Hematopoietic multipotent progenitor cell treated with erythropoietin and hydrocortisone succinate and interleukin-3 and kit ligand, for 8 days (in vitro differentiated cells): ENCODE results near the gene AMBRA1.

Experiments used
- DNase-seq: peaks from one replicate; pipeline ENCODE4 v3.0.0-alpha.2; 2015

AMBRA1 gene

DNA sequence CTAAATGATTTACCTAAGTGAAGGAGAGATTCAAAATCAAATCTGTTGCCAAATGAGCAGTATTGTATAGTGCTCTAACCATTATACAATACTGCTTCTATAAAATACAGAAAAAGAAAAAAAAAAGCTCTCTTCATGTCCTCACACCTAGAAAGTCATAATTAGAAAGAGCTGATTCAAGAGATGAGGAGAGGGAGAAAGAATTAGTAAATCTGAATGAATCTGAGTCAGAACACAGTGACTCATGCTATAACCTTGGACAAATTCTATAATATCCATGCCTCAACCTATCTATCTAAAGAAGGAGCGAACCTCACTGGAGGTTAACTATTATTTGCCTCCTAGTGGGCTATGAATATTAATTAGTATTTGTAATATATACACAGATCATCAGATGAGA, 29.4 kb downstream of the AMBRA1 start:
- DNase-seq = no peak

DNA sequence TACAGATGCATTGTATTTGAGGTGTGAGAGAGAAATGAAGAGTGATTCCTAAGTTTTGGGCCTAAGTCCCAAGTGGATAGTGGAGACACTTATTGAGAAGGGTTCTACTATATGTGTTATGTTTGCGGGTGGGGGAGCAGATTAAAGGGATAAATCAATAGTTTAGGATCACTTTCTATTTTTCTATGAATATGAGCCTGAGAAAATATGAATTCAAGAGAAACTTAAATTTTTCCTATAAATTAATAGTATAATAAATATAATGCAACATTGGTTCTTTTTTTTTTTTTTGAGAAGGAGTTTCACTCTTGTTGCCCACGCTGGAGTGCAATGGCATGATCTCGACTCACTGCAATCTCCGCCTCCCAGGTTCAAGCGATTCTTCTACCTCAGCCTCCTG, 31.3 kb downstream of the AMBRA1 start:
- no peak for DNase-seq

DNA sequence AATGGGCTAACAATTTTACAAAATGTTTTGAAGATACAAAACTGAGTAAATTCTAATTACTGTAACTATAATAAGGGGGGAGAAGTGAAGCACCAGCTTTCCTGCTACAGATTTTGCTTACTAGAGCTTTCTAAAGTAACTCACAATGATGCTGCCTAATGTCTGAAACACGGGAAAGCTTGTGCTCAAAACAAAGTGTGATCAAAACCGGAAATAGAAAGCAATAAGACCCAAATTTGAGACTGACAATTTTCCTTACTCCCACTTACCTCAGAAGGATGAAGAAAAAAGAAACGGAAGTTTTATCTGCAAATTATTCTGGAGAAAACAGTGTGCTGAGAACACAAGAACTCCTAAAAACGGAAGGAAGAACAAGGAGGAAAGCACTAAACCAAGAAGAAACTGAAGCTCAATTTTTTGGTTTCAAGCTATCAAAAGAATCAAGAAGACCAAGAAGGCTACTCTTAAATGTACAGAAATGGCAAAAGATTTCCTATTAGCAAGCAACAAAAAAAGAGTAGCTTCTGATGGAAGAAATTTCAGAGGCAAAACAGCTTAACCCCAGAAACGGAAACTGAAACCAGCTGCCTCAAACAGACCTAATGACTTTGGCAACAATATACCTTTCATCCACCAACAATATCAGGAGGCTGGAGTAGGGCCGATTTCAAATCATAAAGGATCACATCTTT, 33.4 kb downstream of the AMBRA1 start:
- DNase-seq = peak; percentile 41

DNA sequence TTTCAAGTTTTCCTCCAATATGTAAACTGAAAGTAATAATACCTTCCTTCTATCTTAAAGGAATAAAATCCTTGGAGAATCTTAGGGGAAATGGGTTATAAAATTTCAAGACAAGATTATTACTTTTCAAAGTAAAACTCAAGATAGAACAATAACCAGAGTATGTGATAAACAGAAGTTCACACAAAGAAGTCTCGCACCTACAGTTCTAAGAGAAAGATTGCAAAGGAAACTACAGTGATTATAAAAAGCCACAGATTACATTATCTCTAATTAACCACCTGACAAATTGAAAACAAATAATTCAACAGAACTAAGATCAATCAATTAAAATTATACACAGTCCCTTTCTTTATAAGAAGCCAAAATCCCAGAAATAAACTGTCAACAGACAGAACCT, 34.0 kb downstream of the AMBRA1 start:
- no peak for DNase-seq

DNA sequence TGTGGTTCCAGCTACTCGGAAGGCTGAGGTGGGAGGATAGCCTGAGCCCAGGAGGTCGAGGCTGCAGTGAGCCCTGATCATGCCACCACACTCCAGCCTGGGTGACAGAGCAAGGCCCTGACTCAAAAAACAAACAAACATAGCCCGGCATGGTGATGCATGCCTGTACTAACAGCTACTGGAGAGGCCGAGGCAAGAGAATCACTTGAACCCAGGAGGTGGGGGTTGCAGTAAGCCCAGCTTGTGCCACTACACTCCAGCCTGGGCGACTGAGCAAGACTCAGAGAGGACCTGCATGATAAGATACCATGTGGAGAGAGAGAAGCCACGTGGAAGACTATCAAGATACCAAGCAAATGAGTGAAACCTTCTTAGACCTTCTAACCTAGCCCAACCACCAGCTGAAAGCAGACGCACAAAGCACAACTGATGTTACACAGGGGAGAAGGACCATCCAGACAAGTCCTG, 36.1 kb downstream of the AMBRA1 start:
- peak; percentile 91 for DNase-seq

DNA sequence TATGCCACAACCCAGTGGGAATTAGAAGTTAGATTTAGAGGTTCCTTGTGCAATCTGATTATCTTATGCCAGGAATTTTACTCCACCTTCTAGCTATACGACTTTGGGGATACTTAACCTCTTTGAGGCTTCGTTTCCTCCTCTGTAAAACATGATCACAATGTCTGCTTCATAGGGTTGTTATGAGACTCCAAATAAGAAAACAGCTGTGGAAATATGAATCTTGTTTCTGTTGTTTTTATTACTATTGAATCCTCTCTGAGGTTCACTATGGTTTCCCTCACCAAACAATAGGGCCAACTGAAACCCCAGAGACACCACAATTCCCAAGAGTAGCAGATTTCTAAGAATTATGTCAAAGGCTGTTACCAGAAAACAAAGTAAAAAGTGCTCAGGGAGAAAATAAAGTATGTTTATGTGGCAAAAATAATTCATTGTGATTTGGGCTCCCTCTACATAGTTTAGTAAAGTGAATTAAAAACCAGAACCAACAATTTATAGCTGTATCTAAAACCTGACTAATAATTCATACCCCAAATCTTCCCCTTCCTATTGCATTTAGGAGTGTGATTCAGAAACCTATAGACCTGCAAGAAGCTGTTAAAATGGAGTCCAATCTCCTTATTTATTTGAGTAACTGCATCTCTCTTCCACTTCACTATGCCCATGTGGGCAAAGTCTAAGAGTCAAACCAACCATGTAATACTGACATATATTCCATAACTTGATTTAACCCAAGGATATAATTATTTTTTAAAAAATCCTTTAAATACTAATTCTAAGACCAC, 38.4 kb downstream of the AMBRA1 start:
- DNase-seq = no peak

DNA sequence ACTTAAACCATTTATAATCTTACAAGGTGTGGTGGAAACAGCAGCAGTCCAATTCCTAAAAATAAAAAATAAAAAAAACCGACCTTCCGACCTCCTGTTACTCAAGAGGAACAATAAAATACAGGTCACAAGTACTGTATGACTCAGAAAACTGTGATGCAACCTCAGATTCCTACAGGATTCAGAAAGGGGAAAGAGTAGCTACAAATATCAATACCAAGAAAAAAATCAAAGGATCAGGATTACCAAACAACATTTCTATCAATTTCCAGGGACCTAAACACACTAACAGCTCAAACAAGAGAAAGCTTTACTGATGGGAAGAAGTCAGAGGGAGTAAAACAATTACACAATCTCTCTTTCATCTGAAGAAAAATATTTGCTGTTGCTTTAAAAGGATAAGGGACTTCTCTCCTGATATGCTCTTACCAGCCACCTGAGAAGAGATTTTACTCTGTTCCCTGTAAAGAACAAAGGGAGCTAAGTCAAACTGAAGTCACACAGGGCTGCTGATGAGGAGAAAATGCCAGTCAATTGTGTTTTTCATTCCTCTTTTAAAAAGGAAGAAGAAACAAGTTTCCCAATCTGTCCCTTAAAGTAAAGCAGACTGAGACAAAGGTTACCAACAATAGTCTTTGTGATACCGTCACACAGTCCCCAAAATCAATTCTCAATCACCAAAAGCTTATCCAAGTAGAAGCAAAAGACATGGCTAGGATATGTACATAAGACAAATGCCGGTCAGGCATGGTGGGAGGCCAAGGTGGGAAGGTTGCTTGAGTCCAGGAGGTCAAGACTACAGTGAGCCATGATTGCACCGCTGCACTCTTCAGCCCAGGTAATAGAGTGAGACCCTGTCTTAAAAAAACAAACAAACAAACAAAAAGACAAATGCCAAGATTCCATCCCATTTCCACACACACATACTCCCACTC, 39.3 kb downstream of the AMBRA1 start:
- no peak for DNase-seq

DNA sequence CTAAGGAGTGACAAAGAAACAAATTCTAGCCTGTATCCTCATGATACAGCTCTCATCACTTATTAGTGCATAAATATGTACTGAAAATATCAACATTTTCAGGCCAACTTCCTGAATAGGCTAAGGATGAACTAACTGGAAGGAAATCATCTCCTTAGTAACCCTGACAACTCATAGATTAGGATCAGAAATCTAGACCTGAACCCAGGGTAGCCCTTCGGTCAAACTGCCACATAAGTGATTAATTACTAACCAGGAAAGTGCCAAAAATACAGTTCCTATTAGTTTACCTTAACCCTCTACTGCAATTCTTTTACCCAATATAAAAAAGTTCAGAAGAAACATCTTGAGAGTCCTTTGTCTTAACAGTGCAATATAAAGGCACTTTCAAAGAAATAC, 40.0 kb downstream of the AMBRA1 start:
- no peak for DNase-seq

DNA sequence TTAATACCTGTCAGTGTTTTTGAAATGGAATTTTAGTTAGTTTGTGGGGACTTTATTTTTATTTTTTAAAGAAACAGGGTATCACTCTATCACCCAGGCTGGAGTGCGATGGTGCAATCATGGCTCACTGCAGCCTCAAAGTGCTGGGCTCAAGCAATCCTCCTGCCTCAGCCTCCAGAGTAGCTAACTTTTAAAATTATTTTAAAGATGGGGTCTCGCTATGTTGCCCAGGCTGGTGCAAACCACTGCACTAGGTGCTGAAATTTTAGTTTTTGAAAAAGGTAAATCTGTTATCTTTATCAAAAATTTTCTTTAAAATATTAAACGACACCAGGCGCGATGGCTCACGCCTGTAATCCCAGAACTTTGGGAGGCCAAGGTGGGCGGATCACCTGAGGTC, 42.6 kb downstream of the AMBRA1 start:
- no peak for DNase-seq

DNA sequence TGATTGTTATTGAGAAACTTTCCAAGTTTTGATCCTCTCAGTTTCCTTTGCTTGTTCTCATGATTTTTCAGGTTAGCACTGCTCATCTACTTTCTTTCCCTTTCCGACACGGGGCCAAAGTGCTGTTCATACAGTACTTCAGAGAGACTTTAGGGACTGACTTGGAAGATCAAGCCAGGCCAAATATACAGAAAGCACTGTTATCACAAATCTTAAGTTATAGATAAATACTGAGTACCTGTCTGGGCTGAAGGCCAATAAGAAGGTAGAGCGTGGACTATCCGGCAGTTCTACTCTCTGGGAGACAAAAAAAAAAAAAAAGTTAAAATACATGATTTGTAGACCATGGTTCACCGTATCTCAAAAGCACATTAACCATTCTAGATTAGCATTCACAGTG, 46.2 kb downstream of the AMBRA1 start:
- DNase-seq = no peak

DNA sequence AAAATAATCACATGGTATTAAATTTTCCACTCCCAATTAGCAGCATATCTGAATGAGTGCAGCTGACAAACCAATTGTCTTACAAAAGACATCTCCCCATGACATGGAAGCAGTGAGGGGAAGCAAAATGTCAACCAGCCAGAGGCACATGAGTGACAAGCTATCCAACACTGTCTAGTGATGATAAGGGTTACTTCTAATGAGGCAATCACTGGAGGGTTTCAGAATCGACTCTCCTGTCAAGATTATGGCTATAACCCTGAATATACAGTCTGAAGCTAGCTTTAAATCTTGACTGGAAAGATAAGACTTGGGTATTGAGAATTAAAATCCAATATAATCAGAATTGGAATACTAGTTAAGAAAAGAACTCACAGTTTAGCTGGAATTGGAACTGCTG, 50.3 kb downstream of the AMBRA1 start:
- DNase-seq = peak; percentile 30

DNA sequence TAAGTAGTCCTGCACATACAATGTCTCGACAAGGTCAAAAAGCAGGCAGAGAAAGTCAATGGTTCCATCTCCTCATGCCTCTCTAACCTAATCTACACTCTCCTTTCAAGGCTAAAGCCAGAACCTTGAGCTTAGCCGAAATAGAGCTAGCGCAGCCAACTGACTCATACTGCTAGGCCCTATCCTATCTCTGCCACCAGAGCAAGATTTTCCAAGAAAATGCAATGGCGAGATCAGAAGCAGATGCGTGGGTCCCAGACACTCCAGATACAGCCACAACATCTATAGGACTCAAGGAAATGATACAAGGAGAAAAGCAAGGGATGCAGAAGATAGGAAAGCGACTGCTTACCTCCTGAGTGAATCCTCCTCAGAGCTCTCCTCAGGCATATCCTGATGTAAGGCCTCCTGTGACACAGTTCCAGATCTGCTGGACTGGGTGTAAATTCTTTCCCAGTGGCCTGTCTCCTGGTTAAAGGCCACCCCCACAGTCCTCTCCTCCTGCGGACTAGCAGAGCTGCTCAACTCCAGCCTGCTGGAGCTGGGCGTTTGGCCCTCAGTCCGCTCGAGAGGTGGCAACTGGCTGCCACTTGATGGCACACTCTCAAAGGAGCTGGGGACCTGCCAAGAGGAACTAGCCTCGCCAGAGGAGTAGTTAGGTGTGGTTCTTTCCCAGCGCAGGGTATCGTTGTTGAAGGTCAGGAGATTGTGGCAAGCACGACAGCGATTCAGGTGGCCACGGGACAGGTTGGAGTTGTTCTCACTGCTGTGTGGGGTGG, 52.0 kb downstream of the AMBRA1 start:
- peak; percentile 84 for DNase-seq

DNA sequence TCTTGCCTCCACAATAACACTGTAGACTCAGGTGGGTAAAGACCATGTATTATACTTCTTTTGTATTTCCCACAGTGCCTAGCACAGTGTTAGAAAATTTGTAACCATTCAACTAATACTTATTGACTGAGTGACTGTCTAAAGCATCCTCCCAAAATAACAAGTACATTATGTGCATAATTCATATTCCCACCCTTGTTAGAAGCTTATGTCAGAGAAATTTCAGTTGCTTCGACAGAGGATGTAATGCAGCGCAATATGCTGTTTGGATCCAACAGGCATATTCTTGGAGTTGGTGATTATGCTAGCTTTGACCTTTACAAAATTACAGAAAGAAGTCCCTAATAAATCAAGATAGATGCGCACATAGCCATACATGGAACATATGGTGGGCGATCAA, 53.0 kb downstream of the AMBRA1 start:
- DNase-seq = no peak

DNA sequence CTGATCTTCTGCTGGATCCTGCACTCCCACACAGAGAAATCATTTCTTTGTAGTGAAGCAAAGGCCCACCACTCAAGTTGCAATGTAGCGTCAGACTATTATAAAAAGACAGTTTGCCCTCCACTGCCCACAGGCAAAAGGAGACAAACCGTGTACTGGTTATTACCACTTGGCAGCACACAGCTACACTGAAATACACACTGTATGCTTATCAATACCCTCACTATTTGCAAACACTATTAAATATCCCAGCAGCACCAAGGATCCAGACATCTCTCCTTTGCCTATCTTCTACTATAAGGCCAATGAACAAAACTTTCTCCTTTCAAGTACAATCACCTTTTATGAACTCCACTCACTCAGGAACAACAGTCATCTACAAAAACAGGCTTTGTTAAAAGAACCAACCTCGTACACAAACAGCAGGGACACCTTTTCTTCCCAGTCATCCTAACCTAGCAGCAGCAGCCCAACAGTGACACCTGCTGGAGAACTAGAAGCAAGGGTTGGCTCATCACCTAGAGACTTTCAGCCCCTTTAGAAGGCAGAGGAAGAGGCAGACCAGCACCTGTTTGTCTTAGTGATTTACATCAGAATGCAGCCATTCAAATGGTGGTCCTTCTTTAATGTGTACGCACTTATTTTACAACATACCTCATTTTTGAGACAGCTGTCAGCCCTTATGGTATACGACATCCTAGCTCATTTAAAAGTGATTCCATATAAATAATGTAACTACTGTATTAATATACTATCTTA, 56.1 kb downstream of the AMBRA1 start:
- peak; percentile 91 for DNase-seq

DNA sequence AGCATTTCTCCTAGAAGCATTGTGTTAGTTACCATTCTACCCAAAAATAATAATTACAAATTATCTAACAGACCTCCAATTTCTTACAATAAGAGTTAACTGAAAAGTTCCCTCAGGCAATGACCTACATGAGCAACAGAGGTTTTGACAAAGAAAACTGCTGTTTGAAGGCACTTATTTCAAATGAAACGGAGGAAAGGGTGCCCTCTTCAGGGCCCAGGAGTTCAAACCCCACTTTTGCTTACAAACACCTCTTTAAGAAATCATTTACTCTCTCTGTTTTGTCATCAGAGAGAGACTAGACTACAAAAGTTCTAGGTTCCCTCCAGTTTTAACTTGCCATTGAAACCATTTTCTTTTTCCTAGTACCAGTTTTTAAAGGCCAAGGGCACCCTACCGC, 56.7 kb downstream of the AMBRA1 start:
- peak; percentile 44 for DNase-seq

DNA sequence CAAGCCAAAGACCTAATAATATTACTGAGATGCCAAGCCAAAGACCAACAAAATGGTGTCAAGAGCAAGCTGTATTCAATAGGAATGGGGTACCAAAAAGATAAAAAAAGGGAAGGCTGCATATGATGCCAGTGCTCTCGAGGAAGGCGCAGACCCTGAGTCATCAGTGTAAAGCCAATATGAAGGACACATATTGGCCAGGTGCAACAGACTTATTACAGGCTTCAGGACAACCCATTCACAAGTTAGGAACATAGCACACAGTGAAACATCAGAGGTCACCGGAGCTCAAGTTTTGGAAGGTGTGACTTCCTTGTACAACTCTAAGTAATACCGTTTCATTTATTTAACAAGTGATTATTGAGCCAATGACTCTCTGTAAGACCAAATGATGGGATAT, 58.1 kb downstream of the AMBRA1 start:
- DNase-seq = no peak

DNA sequence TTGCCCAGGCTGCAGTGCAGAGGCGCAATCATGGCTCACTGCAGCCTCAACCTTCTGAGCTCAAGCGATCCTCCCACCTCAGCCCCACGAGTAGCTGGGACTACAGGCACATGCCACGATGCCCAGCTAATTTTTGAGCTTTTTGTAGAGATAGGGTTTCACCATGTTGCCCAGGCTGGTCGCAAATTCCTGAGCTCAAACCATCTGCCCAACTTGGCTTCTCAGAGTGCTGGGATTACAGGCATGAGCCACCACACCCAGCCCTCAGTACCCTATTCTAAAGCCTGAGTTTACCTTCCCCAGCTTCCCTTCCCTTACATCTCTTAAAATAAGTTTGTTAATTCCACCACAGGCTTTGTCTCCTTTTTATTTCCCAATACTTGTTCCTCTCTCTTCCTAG, 59.1 kb downstream of the AMBRA1 start:
- DNase-seq = no peak

DNA sequence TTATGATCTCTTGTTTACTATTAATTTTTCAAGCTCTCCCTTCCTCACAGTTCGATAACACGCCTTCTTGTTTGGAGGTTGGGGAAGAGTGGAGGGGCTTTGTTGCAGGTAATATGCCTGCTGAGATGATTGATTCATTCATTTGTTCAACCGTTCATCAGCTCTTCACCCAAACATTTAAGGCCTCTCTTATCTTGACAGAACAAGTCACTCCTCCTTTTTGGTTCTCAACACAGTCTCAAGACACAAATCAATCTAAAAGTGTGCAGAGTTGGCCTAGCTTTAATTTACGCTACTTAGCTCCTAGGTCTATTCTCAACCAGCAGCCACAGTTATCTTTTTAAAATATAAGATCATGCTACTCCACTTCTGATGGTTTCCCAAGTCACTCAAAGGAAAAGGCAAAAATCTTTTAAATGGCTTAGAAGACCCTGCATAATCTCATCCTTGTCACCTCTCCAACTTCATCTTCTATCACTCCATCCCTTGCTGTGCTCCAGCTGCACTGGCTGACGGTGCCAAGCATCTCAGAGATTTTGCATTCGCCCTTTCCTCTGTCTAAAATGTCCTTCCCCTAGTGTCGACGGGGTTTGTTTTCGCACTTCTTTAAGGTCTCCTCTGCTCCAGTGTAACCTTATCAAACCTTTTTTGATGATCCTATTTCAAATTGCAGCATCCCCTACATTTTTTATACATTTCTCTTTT, 60.3 kb downstream of the AMBRA1 start:
- no peak for DNase-seq

DNA sequence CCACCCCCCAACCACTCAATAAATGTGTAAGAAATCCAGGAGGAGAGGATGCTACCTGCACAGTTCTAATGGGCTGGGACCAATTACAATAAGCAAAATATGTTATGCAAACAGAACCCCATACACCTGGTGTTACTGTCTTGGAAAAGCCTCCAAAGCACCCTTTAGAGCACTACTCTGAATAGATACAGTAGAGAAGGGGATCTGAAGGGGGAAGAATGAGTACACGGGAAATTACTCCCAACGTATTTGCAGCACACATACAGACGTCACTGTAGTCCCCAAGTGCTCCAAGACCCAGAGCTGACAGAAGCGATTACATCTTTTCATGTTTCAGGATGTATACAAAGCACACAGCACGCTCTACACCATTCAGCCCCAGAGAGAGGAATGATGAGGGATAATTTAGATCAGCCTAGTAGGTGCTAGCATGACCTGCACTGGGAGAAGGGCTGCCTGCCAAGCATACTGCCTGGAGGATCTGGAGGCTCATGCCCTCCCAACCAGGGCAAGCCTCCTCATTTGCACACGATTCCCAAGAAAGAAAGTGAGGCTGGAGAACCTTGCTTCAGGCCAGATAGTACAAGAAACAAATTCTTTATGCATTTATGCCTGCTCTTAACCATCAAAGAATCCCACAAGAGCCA, 63.8 kb downstream of the AMBRA1 start:
- DNase-seq = no peak

DNA sequence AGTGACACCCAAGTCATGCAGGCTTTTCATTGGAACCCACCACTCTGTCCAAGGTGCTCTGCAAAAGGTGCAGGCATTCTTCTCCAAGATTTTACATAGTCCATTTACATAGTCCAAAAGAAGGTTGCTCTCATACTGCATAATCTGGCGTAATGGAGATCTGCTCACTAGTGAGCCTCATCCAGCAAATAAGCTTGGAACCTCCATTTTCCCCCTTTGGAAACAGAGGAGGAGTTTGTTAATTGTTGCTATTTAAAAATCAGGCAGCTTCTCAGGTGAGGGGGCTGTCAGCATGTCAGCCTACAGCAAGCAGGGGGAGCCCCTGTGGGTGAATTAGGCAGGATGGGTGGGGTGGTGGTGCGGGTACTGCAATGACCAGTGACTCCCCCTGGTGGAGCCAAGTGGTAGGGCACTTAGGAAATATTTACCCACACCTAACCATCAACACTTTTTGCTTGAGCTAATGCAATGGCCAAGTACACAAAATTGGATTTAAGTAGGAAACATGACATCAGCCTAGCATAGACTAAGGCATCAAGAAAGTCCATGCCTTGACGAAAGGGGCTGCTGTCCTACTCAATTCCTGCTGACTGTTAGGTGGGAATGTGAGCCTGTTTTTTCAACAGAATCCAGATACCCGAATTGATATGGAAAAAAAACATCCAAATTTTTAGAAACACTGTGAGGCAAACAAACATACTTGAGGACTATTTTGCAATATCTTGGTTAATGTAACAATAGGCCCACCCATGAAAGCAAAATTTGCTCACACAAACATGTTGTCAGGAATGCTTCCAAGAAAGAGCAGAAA, 64.5 kb downstream of the AMBRA1 start:
- peak; percentile 70 for DNase-seq
